Uterus (tissue), 4 donors: Measurements from ENCODE around the gene SH2D4B. TPM values are rescaled to one million over a fixed set of nuclear protein-coding genes. Genes with fewer than 3 reads are reported as not detected.
A peak's percentile ranks its signal among the peaks of the same experiment; 100 is the strongest.

Experiments
- DNase-seq, 2 donors: peaks; one replicate each; pipeline ENCODE4 v3.0.0-alpha.2; 2019 to 2020
- H3K27ac ChIP-seq, 2 donors: fragments of 200-600 bp; sonication (generic); 1 replicate in 1 of 2; 2 replicates in 1 of 2; pipeline ENCODE4 v1.5.1; 2016 to 2018
- H3K27me3 ChIP-seq, 2 donors: fragments of 200-600 bp; sonication (generic); one replicate each; pipeline ENCODE4 v1.5.1; 2018 to 2019; ENCODE audit warnings: control low read depth in 1 of 2
- H3K36me3 ChIP-seq, 2 donors: fragments of 200-600 bp; sonication (generic); one replicate each; pipeline ENCODE4 v1.5.1; 2019; ENCODE audit warnings: control low read depth in 1 of 2
- H3K4me1 ChIP-seq, 2 donors: fragments of 200-600 bp; sonication (generic); one replicate each; pipeline ENCODE4 v1.5.1; 2018 to 2019; ENCODE audit warnings: control low read depth in 1 of 2
- H3K4me3 ChIP-seq, 2 donors: fragments of 200-600 bp; sonication (generic); 1 replicate in 1 of 2; 2 replicates in 1 of 2; pipeline ENCODE4 v1.5.1; 2018 to 2019; ENCODE audit warnings: mild to moderate bottlenecking in 1 of 2
- H3K9me3 ChIP-seq, 2 donors: fragments of 200-600 bp; sonication (generic); one replicate each; pipeline ENCODE4 v1.5.1; 2019; ENCODE audit warnings: control low read depth in 1 of 2
- POLR2A ChIP-seq, 2 donors: fragments of 450-650 bp; IDR thresholded peaks; one replicate each; pipeline ENCODE4 v1.6.1; 2016; ENCODE audit warnings: antibody characterized with exemption in 2 of 2, mild to moderate bottlenecking in 1 of 2, moderate library complexity in 1 of 2
- intact Hi-C: fragments of 100-400 bp; cut with DNase I; formaldehyde crosslinking; loops from one replicate; pipeline ENCODE4 v1.15.1; 2023; ENCODE audit warnings: low total_unique reads
- total RNA-seq, 4 donors: library from RNA; depleted of rRNA in 3 of 4; stranded (reverse); fragments of >200 nt in 3 of 4; gene quantifications; one replicate each; pipeline versions ENCODE4 v1.1.0 to v1.2.4, GENCODE V29; 2014 to 2023
- TF ChIP-seq, protein P1 (sequence below), 4 experiments: fragments of 200-600 bp in 2 of 4; fragments of 450-650 bp in 2 of 4; sonication (generic) in 2 of 4; IDR thresholded peaks; one replicate each; pipeline ENCODE4 v1.5.1; 2016 to 2019; ENCODE audit warnings: antibody characterized with exemption in 4 of 4, mild to moderate bottlenecking in 2 of 4, moderate library complexity in 1 of 4
- donor health status: DM: yes; HTN: yes; CAD: no.

The SH2D4B gene
- total RNA-seq, 4 donors from 2014 or later: 0.40 to 1.4 TPM; not detected in 2

DNA sequence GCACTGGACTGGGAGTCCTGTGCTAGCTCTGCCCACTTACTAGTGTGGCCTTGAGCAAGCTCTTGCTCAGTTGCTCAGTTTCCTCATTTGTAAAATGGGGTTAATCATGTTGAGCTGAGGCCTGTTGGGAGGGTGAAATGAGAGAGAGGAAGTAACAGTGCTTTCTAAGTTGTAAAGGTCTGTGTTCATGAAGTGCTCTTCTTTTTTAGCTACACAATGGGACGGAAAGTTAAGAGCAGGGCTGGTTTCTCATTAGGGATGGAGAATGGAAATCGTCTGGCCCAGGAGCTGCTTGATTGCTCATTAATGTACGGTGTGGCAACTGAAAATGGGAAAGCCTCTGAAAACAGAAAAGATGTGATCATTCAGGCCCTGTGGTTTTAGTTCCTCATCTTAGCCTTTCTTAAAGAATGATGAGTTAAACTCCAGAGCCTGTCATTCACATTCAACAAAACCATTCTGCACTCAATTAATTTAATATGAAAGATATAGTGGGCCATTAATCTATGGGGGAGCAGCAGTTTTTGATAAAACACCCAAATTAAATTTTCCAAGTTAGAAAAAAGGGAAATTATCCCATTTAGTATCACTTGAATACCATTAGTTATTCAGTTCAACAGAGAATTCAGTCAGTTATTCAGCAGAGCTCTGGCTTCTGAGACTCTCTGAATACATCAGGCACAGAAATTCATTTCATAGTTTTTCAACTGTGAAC lies 60.5 kb downstream of the SH2D4B start:
- Histone ChIP-seq H3K4me3 (no peak overlapping the region), H3K27me3 (no peaks in the 10 kb centered on the region), H3K9me3 (no peaks in the 10 kb centered on the region), H3K4me1 (no peaks in the 10 kb centered on the region), H3K36me3 (no peaks in the 10 kb centered on the region), H3K27ac (no peak overlapping the region)
- TF ChIP-seq, protein P1, sequence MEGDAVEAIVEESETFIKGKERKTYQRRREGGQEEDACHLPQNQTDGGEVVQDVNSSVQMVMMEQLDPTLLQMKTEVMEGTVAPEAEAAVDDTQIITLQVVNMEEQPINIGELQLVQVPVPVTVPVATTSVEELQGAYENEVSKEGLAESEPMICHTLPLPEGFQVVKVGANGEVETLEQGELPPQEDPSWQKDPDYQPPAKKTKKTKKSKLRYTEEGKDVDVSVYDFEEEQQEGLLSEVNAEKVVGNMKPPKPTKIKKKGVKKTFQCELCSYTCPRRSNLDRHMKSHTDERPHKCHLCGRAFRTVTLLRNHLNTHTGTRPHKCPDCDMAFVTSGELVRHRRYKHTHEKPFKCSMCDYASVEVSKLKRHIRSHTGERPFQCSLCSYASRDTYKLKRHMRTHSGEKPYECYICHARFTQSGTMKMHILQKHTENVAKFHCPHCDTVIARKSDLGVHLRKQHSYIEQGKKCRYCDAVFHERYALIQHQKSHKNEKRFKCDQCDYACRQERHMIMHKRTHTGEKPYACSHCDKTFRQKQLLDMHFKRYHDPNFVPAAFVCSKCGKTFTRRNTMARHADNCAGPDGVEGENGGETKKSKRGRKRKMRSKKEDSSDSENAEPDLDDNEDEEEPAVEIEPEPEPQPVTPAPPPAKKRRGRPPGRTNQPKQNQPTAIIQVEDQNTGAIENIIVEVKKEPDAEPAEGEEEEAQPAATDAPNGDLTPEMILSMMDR (IDR thresholded peaks at IDR 0.05): no peak
- TF ChIP-seq POLR2A (IDR thresholded peaks at IDR 0.05): no peak
- DNase-seq: no peak
- intact Hi-C loops: no loop called here

DNA sequence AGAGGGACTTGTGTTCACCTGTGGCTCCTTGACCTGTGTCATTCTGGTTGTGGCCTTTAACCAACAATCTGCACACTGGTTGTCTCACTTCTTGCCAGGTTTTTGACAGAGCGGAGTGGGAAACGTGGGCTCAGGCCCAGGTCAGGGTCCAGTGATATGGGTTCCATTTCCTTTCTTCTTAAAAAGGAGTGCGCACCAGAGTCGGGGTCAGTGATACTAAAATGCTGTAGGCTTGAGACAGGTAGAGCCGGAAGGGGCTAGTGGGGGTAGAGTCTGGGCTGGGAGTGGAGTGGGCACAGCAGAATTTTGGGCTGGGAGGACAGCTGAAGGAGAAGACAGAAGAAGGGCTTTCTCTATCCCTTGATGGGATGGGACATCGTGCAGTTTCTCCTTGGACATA lies 61.2 kb downstream of the SH2D4B start:
- Histone ChIP-seq H3K4me1 (no peaks in the 10 kb centered on the region), H3K4me3 (no peak overlapping the region), H3K27ac (no peak overlapping the region), H3K9me3 (no peaks in the 10 kb centered on the region), H3K27me3 (no peaks in the 10 kb centered on the region), H3K36me3 (no peaks in the 10 kb centered on the region)
- TF ChIP-seq, protein P1 (IDR thresholded peaks at IDR 0.05): no peak
- no peak for TF ChIP-seq POLR2A (IDR thresholded peaks at IDR 0.05)
- no peak for DNase-seq
- intact Hi-C loops: no loop called here

DNA sequence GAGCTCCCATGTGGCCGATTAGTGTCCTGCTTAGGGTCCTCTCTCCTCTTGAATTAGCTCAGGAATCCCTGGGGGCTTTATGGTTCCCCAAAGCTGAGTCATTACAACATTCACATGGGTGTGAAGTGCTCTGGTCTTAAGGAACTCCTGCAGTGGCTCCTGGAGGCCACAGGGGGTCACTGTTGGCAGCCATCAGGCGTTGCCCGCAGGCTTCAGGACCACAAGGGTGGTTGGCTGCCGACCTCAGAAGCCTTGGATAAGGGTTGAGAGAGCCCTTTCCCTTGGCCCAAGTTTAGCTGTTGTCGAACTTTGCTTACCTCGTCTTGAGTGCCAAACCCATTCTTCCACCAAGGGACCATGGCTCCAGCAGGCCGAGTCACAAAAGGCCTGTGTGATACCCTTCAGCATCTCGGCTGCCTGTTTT lies 61.7 kb downstream of the SH2D4B start:
- Histone ChIP-seq H3K4me1 (no peaks in the 10 kb centered on the region), H3K4me3 (no peak overlapping the region), H3K36me3 (no peaks in the 10 kb centered on the region), H3K27ac (no peak overlapping the region), H3K27me3 (no peaks in the 10 kb centered on the region), H3K9me3 (no peaks in the 10 kb centered on the region)
- no peak for DNase-seq
- no peak for TF ChIP-seq POLR2A (IDR thresholded peaks at IDR 0.05)
- TF ChIP-seq, protein P1 (IDR thresholded peaks at IDR 0.05): peak; percentile 11 to 47 (median 31)
- intact Hi-C loops: no loop called here

DNA sequence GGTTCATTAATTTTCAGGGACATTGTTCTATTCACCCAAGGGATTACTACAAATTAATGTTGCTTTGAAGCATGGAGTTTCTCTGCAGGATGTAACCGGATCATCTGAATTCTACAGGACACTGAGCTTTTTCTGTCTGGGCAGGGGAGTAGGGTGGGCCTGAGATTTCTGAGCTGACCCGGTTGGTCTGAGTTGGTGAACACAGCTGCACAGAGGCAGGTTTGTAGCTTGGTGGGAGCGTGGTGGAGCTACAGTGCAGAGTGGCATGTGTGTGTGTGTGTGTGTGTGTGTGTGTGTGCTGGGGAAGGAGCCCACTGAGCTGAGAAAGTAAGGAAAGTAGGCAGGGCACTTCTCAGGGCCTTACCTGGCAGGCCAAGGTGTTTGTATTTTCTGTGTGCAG lies 62.6 kb downstream of the SH2D4B start:
- DNase-seq: no peak
- Histone ChIP-seq H3K9me3 (no peaks in the 10 kb centered on the region), H3K36me3 (no peaks in the 10 kb centered on the region), H3K4me1 (no peaks in the 10 kb centered on the region), H3K27ac (no peak overlapping the region), H3K27me3 (no peaks in the 10 kb centered on the region), H3K4me3 (no peak overlapping the region)
- intact Hi-C loops: no loop called here
- no peak for TF ChIP-seq POLR2A (IDR thresholded peaks at IDR 0.05)
- TF ChIP-seq, protein P1 (IDR thresholded peaks at IDR 0.05): no peak

DNA sequence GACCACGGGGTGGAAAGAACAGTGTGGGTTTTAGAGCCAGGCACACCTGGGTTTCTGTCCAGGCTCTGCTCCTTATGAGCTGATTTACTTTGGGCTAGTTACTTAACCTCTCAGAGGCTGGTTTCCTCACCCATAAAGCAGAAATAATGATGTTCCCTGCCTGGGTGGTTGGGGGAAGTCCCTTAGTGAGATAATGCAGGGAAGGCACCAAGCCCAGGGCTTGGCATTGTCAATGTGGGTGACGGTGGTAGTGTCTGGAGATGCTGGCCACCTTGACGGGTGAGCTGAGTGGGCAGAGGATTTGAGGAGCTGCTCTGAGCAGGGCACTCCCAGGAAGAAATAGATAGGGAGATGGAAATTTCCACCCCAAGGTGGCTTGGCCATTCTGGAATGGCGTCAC lies 65.2 kb downstream of the SH2D4B start:
- DNase-seq: no peak
- H3K27me3 ChIP-seq: no peaks in the 10 kb centered on the region
- H3K4me1 ChIP-seq: no peaks in the 10 kb centered on the region
- no peak for TF ChIP-seq POLR2A (IDR thresholded peaks at IDR 0.05)
- TF ChIP-seq, protein P1 (IDR thresholded peaks at IDR 0.05): no peak
- H3K4me3 ChIP-seq: no peak overlapping the region
- no peak overlapping the region for H3K27ac ChIP-seq
- H3K9me3 ChIP-seq: no peaks in the 10 kb centered on the region
- H3K36me3 ChIP-seq: no peaks in the 10 kb centered on the region
- intact Hi-C loops: no loop called here
